Memory B cell (primary cell): ENCODE data around the gene PHF3.

Experiments
- ATAC-seq: fragments of 150-1000 bp; cut with Tn5 transposase; 2 replicates; pipeline ENCODE4 v1.10.0; 2021; ENCODE audit warnings: low read depth, mild to moderate bottlenecking, moderate library complexity
- DNase-seq, 2 donors: peaks; one replicate each; pipeline ENCODE4 v3.0.0; 2022; ENCODE audit warnings: low spot score in 2 of 2
- H3K27ac Mint-ChIP-seq: one replicate; pipeline ENCODE4 v1.8.0; 2022; ENCODE audit warnings: mild to moderate bottlenecking, moderate library complexity, mixed read lengths
- H3K27me3 Mint-ChIP-seq: one replicate; pipeline ENCODE4 v1.8.0; 2022; ENCODE audit warnings: mixed read lengths
- H3K36me3 Mint-ChIP-seq: one replicate; pipeline ENCODE4 v1.8.0; 2022; ENCODE audit warnings: mild to moderate bottlenecking, mixed read lengths
- H3K4me1 Mint-ChIP-seq: one replicate; pipeline ENCODE4 v1.8.0; 2022; ENCODE audit warnings: mixed read lengths
- H3K4me3 Mint-ChIP-seq: one replicate; pipeline ENCODE4 v1.8.0; 2022; ENCODE audit warnings: mild to moderate bottlenecking, moderate library complexity, mixed read lengths
- H3K9me3 Mint-ChIP-seq: one replicate; pipeline ENCODE4 v1.8.0; 2022; ENCODE audit warnings: mixed read lengths

The PHF3 gene

GRCh38 chr6:63663147-63663955 is 27.7 kb downstream of the PHF3 start:
- H3K27ac Mint-ChIP-seq: peak overlapping the region; percentile 39
- DNase-seq (no peak), ATAC-seq (no peak)
- no peak overlapping the region for H3K4me3 Mint-ChIP-seq
- H3K27me3 Mint-ChIP-seq: no peaks in the 10 kb centered on the region
- peaks cover 35% of the 10 kb centered on the region for H3K4me1 Mint-ChIP-seq
- peaks cover 3% of the 10 kb centered on the region for H3K36me3 Mint-ChIP-seq
- no peaks in the 10 kb centered on the region for H3K9me3 Mint-ChIP-seq

GRCh38 chr6:63663956-63664281 is 28.3 kb downstream of the PHF3 start:
- Mint-ChIP-seq H3K36me3 (peaks cover 3% of the 10 kb centered on the region), H3K4me1 (peaks cover 31% of the 10 kb centered on the region), H3K9me3 (no peaks in the 10 kb centered on the region), H3K4me3 (peak overlapping the region; percentile 17), H3K27ac (peak overlapping the region; percentile 39), H3K27me3 (no peaks in the 10 kb centered on the region)
- no peak for DNase-seq
- no peak for ATAC-seq

GRCh38 chr6:63671098-63671754 is 35.6 kb downstream of the PHF3 start:
- no peak for DNase-seq
- Mint-ChIP-seq H3K4me3 (no peak overlapping the region), H3K27ac (no peak overlapping the region), H3K36me3 (no peaks in the 10 kb centered on the region), H3K27me3 (no peaks in the 10 kb centered on the region), H3K4me1 (peaks cover 15% of the 10 kb centered on the region), H3K9me3 (no peaks in the 10 kb centered on the region)
- no peak for ATAC-seq

GRCh38 chr6:63672582-63673129 is 37.1 kb downstream of the PHF3 start:
- H3K36me3 Mint-ChIP-seq: no peaks in the 10 kb centered on the region
- no peaks in the 10 kb centered on the region for H3K27me3 Mint-ChIP-seq
- H3K4me1 Mint-ChIP-seq: peaks cover 11% of the 10 kb centered on the region
- H3K27ac Mint-ChIP-seq: no peak overlapping the region
- H3K4me3 Mint-ChIP-seq: no peak overlapping the region
- DNase-seq (no peak), ATAC-seq (peak; percentile 50)
- H3K9me3 Mint-ChIP-seq: no peaks in the 10 kb centered on the region

- DNase-seq (no peak), ATAC-seq (no peak)
- Mint-ChIP-seq H3K9me3 (no peaks in the 10 kb centered on the region), H3K27ac (no peak overlapping the region), H3K36me3 (no peaks in the 10 kb centered on the region), H3K27me3 (no peaks in the 10 kb centered on the region), H3K4me1 (peaks cover 11% of the 10 kb centered on the region), H3K4me3 (no peak overlapping the region)
Observed at GRCh38 chr6:63673692-63674091, 38.1 kb downstream of the PHF3 start.

GRCh38 chr6:63674635-63675034 is 39.0 kb downstream of the PHF3 start:
- Mint-ChIP-seq H3K36me3 (peaks cover 2% of the 10 kb centered on the region), H3K4me3 (no peak overlapping the region), H3K9me3 (no peaks in the 10 kb centered on the region), H3K4me1 (peaks cover 20% of the 10 kb centered on the region), H3K27me3 (no peaks in the 10 kb centered on the region), H3K27ac (no peak overlapping the region)
- no peak for DNase-seq
- ATAC-seq: no peak

- Mint-ChIP-seq H3K27me3 (no peaks in the 10 kb centered on the region), H3K36me3 (peaks cover 4% of the 10 kb centered on the region), H3K27ac (no peak overlapping the region), H3K4me1 (peaks cover 22% of the 10 kb centered on the region), H3K4me3 (no peak overlapping the region), H3K9me3 (no peaks in the 10 kb centered on the region)
- no peak for ATAC-seq
- no peak for DNase-seq
Observed at GRCh38 chr6:63675138-63675537, 39.5 kb downstream of the PHF3 start.

- Mint-ChIP-seq H3K4me3 (no peak overlapping the region), H3K9me3 (no peaks in the 10 kb centered on the region), H3K36me3 (peaks cover 16% of the 10 kb centered on the region), H3K27ac (no peak overlapping the region), H3K27me3 (no peaks in the 10 kb centered on the region), H3K4me1 (peaks cover 31% of the 10 kb centered on the region)
- DNase-seq (no peak), ATAC-seq (no peak)
Observed at GRCh38 chr6:63676412-63677114, 41.0 kb downstream of the PHF3 start.

- no peak for ATAC-seq
- H3K27ac Mint-ChIP-seq: no peak overlapping the region
Observed at GRCh38 chr6:63677282-63677681, 41.7 kb downstream of the PHF3 start.

GRCh38 chr6:63683071-63683603 is 47.5 kb downstream of the PHF3 start:
- ATAC-seq (peak; percentile 15), DNase-seq (no peak)
- H3K9me3 Mint-ChIP-seq: no peaks in the 10 kb centered on the region
- peaks cover 46% of the 10 kb centered on the region for H3K4me1 Mint-ChIP-seq
- peak overlapping the region; percentile 72 for H3K27ac Mint-ChIP-seq
- no peak overlapping the region for H3K4me3 Mint-ChIP-seq
- no peaks in the 10 kb centered on the region for H3K27me3 Mint-ChIP-seq
- H3K36me3 Mint-ChIP-seq: peaks cover 33% of the 10 kb centered on the region

More at GRCh38 chr6:63677282-63677681, 41.7 kb downstream of the PHF3 start:
- Mint-ChIP-seq H3K9me3 (no peaks in the 10 kb centered on the region), H3K4me3 (no peak overlapping the region), H3K4me1 (peaks cover 34% of the 10 kb centered on the region), H3K36me3 (peaks cover 16% of the 10 kb centered on the region), H3K27me3 (no peaks in the 10 kb centered on the region)
- DNase-seq: no peak

GRCh38 chr6:63685446-63686379 is 50.1 kb downstream of the PHF3 start:
- Mint-ChIP-seq H3K27me3 (no peaks in the 10 kb centered on the region), H3K9me3 (no peaks in the 10 kb centered on the region), H3K4me3 (peak overlapping the region; percentile 1), H3K27ac (peak overlapping the region; percentile 80), H3K4me1 (peaks cover 28% of the 10 kb centered on the region), H3K36me3 (peaks cover 26% of the 10 kb centered on the region)
- ATAC-seq (peak; percentile 99), DNase-seq (peak in 1 of 2 donors; percentile 30)

GRCh38 chr6:63689421-63689820 is 53.8 kb downstream of the PHF3 start:
- H3K27me3 Mint-ChIP-seq: no peaks in the 10 kb centered on the region
- no peak overlapping the region for H3K27ac Mint-ChIP-seq
- H3K36me3 Mint-ChIP-seq: peaks cover 14% of the 10 kb centered on the region
- H3K4me3 Mint-ChIP-seq: no peak overlapping the region
- H3K9me3 Mint-ChIP-seq: no peaks in the 10 kb centered on the region
- H3K4me1 Mint-ChIP-seq: peaks cover 11% of the 10 kb centered on the region
- ATAC-seq: no peak
- no peak for DNase-seq

GRCh38 chr6:63690221-63690620 is 54.6 kb downstream of the PHF3 start:
- Mint-ChIP-seq H3K27me3 (no peaks in the 10 kb centered on the region), H3K4me3 (no peak overlapping the region), H3K27ac (no peak overlapping the region), H3K9me3 (no peaks in the 10 kb centered on the region), H3K36me3 (peaks cover 13% of the 10 kb centered on the region), H3K4me1 (peaks cover 9% of the 10 kb centered on the region)
- ATAC-seq: no peak
- DNase-seq: no peak
